Transverse colon (tissue), 4 donors: ENCODE data around the gene MTF2. TPM values are rescaled to one million over a fixed set of nuclear protein-coding genes. Genes with fewer than 3 reads are reported as not detected.

Experiments
- DNase-seq: peaks from one replicate; pipeline ENCODE4 v3.0.0-alpha.2; 2019
- H3K27ac ChIP-seq, 4 donors: fragments of 200-600 bp; sonication (generic); 2 replicates each; pipeline ENCODE4 v1.5.1; 2016 to 2018; ENCODE audit warnings: inconsistent platforms in 4 of 4
- H3K27me3 ChIP-seq: fragments of 200-600 bp; sonication (generic); 2 replicates; pipeline ENCODE4 v1.5.1; 2017; ENCODE audit warnings: inconsistent platforms
- H3K36me3 ChIP-seq, 4 donors: fragments of 200-600 bp; sonication (generic); 2 replicates each; pipeline ENCODE4 v1.5.1; 2017 to 2019; ENCODE audit warnings: inconsistent platforms in 4 of 4
- H3K4me1 ChIP-seq, 4 donors: fragments of 200-600 bp; sonication (generic); 2 replicates each; pipeline ENCODE4 v1.5.1; 2017 to 2020; ENCODE audit warnings: inconsistent platforms in 4 of 4
- H3K4me3 ChIP-seq, 4 donors: fragments of 200-600 bp; sonication (generic); 1 replicate in 1 of 4; 2 replicates in 3 of 4; pipeline versions ENCODE4 v1.5.1 to v1.6.1; 2017 to 2019; ENCODE audit warnings: inconsistent platforms in 4 of 4
- H3K9me3 ChIP-seq, 2 donors: fragments of 200-600 bp; sonication (generic); 2 replicates each; pipeline ENCODE4 v1.5.1; 2017 to 2019; ENCODE audit warnings: inconsistent platforms in 2 of 2
- CTCF ChIP-seq, 5 experiments: fragments of 200-600 bp in 3 of 5; fragments of 450-650 bp in 2 of 5; sonication (generic) in 3 of 5; IDR thresholded peaks; 1 replicate in 2 of 5; 2 replicates in 3 of 5; pipeline ENCODE4 v1.5.1; 2016 to 2017; ENCODE audit warnings: antibody characterized with exemption in 5 of 5, inconsistent platforms in 3 of 5, mild to moderate bottlenecking in 2 of 5, moderate library complexity in 1 of 5
- EP300 ChIP-seq: sonication (generic); formaldehyde crosslinking; IDR thresholded peaks from one replicate; pipeline ENCODE4 v1.6.1; 2017; ENCODE audit warnings: antibody characterized with exemption, low read depth
- POLR2A ChIP-seq: fragments of 450-650 bp; IDR thresholded peaks from one replicate; pipeline ENCODE4 v1.6.1; 2016; ENCODE audit warnings: antibody characterized with exemption, mild to moderate bottlenecking, moderate library complexity
- POLR2AphosphoS5 ChIP-seq, 3 donors: sonication (generic); formaldehyde crosslinking; IDR thresholded peaks; one replicate each; pipeline ENCODE4 v1.6.1; 2016; ENCODE audit warnings: antibody characterized with exemption in 3 of 3
- WGBS, 2 donors: methylation state at CpG; one replicate each; pipeline ENCODE4 v1.1.5; 2018; ENCODE audit warnings: low coverage in 1 of 2; 5-methylcytosine and 5-hydroxymethylcytosine counted together
- in situ Hi-C, 4 donors: fragments of 200-750 bp; cut with MboI; loops; one replicate each; pipeline versions ENCODE4 v1.15.0 to v1.15.1; 2017; ENCODE audit warnings: low sequenced_read_pairs in 3 of 4, low pct_ligation_motif_present in 1 of 4, low pct_unique_long_range_greater_than_20kb in 1 of 4
- intact Hi-C: fragments of 100-400 bp; cut with DNase I; formaldehyde crosslinking; loops from one replicate; pipeline ENCODE4 v1.15.1; 2023; ENCODE audit warnings: low total_unique reads
- total RNA-seq, 4 donors: library from RNA; depleted of rRNA; stranded (reverse); fragments of >200 nt; gene quantifications; one replicate each; pipeline ENCODE4 v1.1.0, GENCODE V29; 2016

The MTF2 gene
- total RNA-seq, 4 donors from 2014 or later, result 9.0 to 33.3 (median 22.4) TPM

- 62 to 65% methylated on average over 3 of the region's 3 CpGs for WGBS, 2 donors
- no peak for DNase-seq
- TF ChIP-seq POLR2AphosphoS5 (IDR thresholded peaks at IDR 0.05), result no peak
- no peak for TF ChIP-seq EP300
- TF ChIP-seq POLR2A, result no peak
- TF ChIP-seq CTCF (IDR thresholded peaks at IDR 0.05), result no peak
- no peaks in the 10 kb centered on the region for H3K36me3 ChIP-seq
- no peaks in the 10 kb centered on the region for H3K9me3 ChIP-seq
- H3K4me1 ChIP-seq, result no peaks in the 10 kb centered on the region
- in situ Hi-C loops, result no loop called here
- intact Hi-C loops, result no loop called here
- H3K4me3 ChIP-seq, result no peak overlapping the region
- H3K27me3 ChIP-seq, result no peaks in the 10 kb centered on the region
- H3K27ac ChIP-seq, result no peak overlapping the region
These were observed 45.3 kb upstream of the MTF2 start for GRCh38 chr1:93033785-93034184.

- no peaks in the 10 kb centered on the region for H3K27me3 ChIP-seq
- WGBS, 2 donors, result 89 to 100% methylated on average over 1 of the region's 1 CpG
- in situ Hi-C loops, result no loop called here
- no peak for DNase-seq
- H3K36me3 ChIP-seq, result no peaks in the 10 kb centered on the region
- H3K27ac ChIP-seq, result no peak overlapping the region
- TF ChIP-seq CTCF (IDR thresholded peaks at IDR 0.05) (no peak), POLR2AphosphoS5 (IDR thresholded peaks at IDR 0.05) (no peak)
- intact Hi-C loops, result no loop called here
- H3K4me3 ChIP-seq, result no peak overlapping the region
- H3K9me3 ChIP-seq, result no peaks in the 10 kb centered on the region
- no peaks in the 10 kb centered on the region for H3K4me1 ChIP-seq
These were observed 44.7 kb upstream of the MTF2 start for GRCh38 chr1:93034397-93034796.

- H3K4me1 ChIP-seq, result peaks cover 0 to under 1% (median under 1%) of the 10 kb centered on the region in 4 donors
- intact Hi-C loops (no loop called here), in situ Hi-C loops (no loop called here)
- no peak for DNase-seq
- H3K4me3 ChIP-seq, result no peak overlapping the region
- H3K9me3 ChIP-seq, result no peaks in the 10 kb centered on the region
- TF ChIP-seq EP300 (no peak), POLR2A (no peak), POLR2AphosphoS5 (IDR thresholded peaks at IDR 0.05) (no peak), CTCF (IDR thresholded peaks at IDR 0.05) (no peak)
- H3K27me3 ChIP-seq, result no peaks in the 10 kb centered on the region
- 77% methylated on average over 4 of the region's 4 CpGs; no CpG with 5 or more reads in 1 of the 2 donors for WGBS, 2 donors
- H3K27ac ChIP-seq, result no peak overlapping the region
- H3K36me3 ChIP-seq, result no peaks in the 10 kb centered on the region
These were observed 42.4 kb upstream of the MTF2 start for GRCh38 chr1:93036672-93037071.

- TF ChIP-seq CTCF (IDR thresholded peaks at IDR 0.05) (no peak), POLR2AphosphoS5 (IDR thresholded peaks at IDR 0.05) (peak in 1 of 3 donors; percentile 41)
- Histone ChIP-seq H3K4me1 (peaks cover 0 to 13% (median 3%) of the 10 kb centered on the region in 4 donors), H3K9me3 (no peaks in the 10 kb centered on the region), H3K36me3 (no peaks in the 10 kb centered on the region), H3K4me3 (peak overlapping the region in 3 of 4 donors; percentile 21 to 53 (median 35)), H3K27me3 (no peaks in the 10 kb centered on the region), H3K27ac (peak overlapping the region; percentile 69 to 82 (median 76))
- in situ Hi-C loops, result no loop called here
- WGBS, 2 donors, result 30% methylated on average over 8 to 10 of the region's 10 CpGs
- peak; percentile 16 for DNase-seq
- intact Hi-C loops, result no loop called here
These were observed 36.7 kb upstream of the MTF2 start for GRCh38 chr1:93042187-93043056.
